SK-N-SH (cell line): ENCODE data around the gene IGF1R.

Experiments used
- CTCF ChIP-seq: fragments of 200-600 bp; sonication (generic); IDR thresholded peaks from 2 replicates; pipeline ENCODE4 v1.6.1; 2017; ENCODE audit warnings: antibody characterized with exemption, mild to moderate bottlenecking, moderate library complexity
- EZH2phosphoT487 ChIP-seq: fragments of 200-600 bp; sonication (generic); IDR thresholded peaks from 2 replicates; pipeline ENCODE4 v1.6.1; 2017; ENCODE audit warnings: low read depth, mixed run types, mild to moderate bottlenecking, antibody characterized with exemption, moderate library complexity, borderline replicate concordance
- FOXJ3 ChIP-seq: sonication (generic); formaldehyde crosslinking; IDR thresholded peaks from 2 replicates; pipeline ENCODE4 v1.5.1; 2020; ENCODE audit warnings: mild to moderate bottlenecking, missing genetic modification reagents
- FOXM1 ChIP-seq: IDR thresholded peaks from 2 replicates; pipeline ENCODE4 v1.4.0; 2012; ENCODE audit warnings: low read depth, mild to moderate bottlenecking
- MXI1 ChIP-seq: IDR thresholded peaks from 2 replicates; pipeline ENCODE4 v1.6.1; 2012; ENCODE audit warnings: mild to moderate bottlenecking, low read depth, low read length, improper control_type of control experiment
- RCOR1 ChIP-seq: fragments of 150-350 bp; IDR thresholded peaks from 2 replicates; pipeline ENCODE4 v1.6.1; 2017; ENCODE audit warnings: antibody characterized with exemption, low read length
- REST ChIP-seq: IDR thresholded peaks from 2 replicates; pipeline ENCODE4 v1.6.1; 2012; ENCODE audit warnings: mild to moderate bottlenecking, low read depth, low read length, moderate library complexity
- RFX5 ChIP-seq: IDR thresholded peaks from 2 replicates; pipeline ENCODE4 v1.6.1; 2012; ENCODE audit warnings: mild to moderate bottlenecking, improper control_type of control experiment, low read length
- SMC3 ChIP-seq: IDR thresholded peaks from 2 replicates; pipeline ENCODE4 v1.6.1; 2012; ENCODE audit warnings: low read depth, low read length, improper control_type of control experiment
- ZBTB33 ChIP-seq: IDR thresholded peaks from 2 replicates; pipeline ENCODE4 v1.4.0; 2012; ENCODE audit warnings: low read depth, borderline replicate concordance
- TF ChIP-seq, protein P1 (sequence below): IDR thresholded peaks from 2 replicates; pipeline ENCODE4; 2012
- TF ChIP-seq, protein P2 (sequence below): IDR thresholded peaks from 2 replicates; pipeline ENCODE4 v1.4.0; 2012; ENCODE audit warnings: low read depth

- TF ChIP-seq RFX5: no peak
- TF ChIP-seq, protein P1, sequence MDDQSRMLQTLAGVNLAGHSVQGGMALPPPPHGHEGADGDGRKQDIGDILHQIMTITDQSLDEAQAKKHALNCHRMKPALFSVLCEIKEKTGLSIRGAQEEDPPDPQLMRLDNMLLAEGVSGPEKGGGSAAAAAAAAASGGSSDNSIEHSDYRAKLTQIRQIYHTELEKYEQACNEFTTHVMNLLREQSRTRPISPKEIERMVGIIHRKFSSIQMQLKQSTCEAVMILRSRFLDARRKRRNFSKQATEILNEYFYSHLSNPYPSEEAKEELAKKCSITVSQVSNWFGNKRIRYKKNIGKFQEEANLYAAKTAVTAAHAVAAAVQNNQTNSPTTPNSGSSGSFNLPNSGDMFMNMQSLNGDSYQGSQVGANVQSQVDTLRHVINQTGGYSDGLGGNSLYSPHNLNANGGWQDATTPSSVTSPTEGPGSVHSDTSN: no peak
- no peak for TF ChIP-seq CTCF
- no peak for TF ChIP-seq FOXJ3
- TF ChIP-seq SMC3: no peak
- no peak for TF ChIP-seq REST
- TF ChIP-seq, protein P2, sequence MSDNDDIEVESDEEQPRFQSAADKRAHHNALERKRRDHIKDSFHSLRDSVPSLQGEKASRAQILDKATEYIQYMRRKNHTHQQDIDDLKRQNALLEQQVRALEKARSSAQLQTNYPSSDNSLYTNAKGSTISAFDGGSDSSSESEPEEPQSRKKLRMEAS: no peak
- TF ChIP-seq MXI1: no peak
- TF ChIP-seq ZBTB33: no peak
- no peak for TF ChIP-seq EZH2phosphoT487
- TF ChIP-seq RCOR1: no peak
- no peak for TF ChIP-seq FOXM1
Observed at GRCh38 chr15:98676586-98677270, 28.4 kb downstream of the IGF1R start.
